SK-N-SH (cell line): Measurements from ENCODE around the gene PBX1. TPM values are rescaled to one million over a fixed set of nuclear protein-coding genes. Genes with fewer than 3 reads are reported as not detected.
A peak's percentile ranks its signal among the peaks of the same experiment; 100 is the strongest.

Experiments used
- CTCF ChIA-PET: fragments of 300-600, 350-600 bp; formaldehyde crosslinking; extraction: SDS; loops from one replicate; lab custom pipeline; 2021; lab: Yijun Ruan, JAX
- POLR2A ChIA-PET: fragments of 350-600 bp; sonication (Branson Sonifier 250); formaldehyde crosslinking; extraction: SDS; loops from one replicate; lab custom pipeline; 2020; ENCODE audit warnings: antibody characterized with exemption, inconsistent platforms; lab: Yijun Ruan, JAX
- DNase-seq: peaks from one replicate; pipeline ENCODE4 v3.0.0; 2012
- H2AFZ ChIP-seq: fragments of 200-600 bp; sonication (generic); 2 replicates; pipeline ENCODE4 v1.8.1; 2016; ENCODE audit warnings: antibody characterized with exemption, mild to moderate bottlenecking, low read depth
- H3F3A ChIP-seq: fragments of 200-600 bp; sonication (generic); replicated peaks from 2 replicates; pipeline ENCODE3; 2016; ENCODE audit warnings: antibody characterized with exemption, mild to moderate bottlenecking; ENCODE audit not compliant: insufficient read depth
- H3K27ac ChIP-seq, 2 experiments: fragments of 200-500 bp in 1 of 2; fragments of 200-600 bp in 1 of 2; sonication (Bioruptor generic) in 1 of 2; sonication (generic), shearing (Covaris generic) in 1 of 2; 2 replicates each; pipeline versions ENCODE4 v1.5.1 to v1.6.1; 2014 to 2016; ENCODE audit warnings: low read depth in 2 of 2, inconsistent platforms in 1 of 2, low read length in 1 of 2, mild to moderate bottlenecking in 1 of 2, mixed read lengths in 1 of 2
- H3K27me3 ChIP-seq: fragments of 200-600 bp; sonication (generic), shearing (Covaris generic); 2 replicates; pipeline ENCODE4 v1.6.1; 2016; ENCODE audit warnings: mixed run types; ENCODE audit not compliant: insufficient read depth
- H3K36me3 ChIP-seq, 2 experiments: fragments of 200-500 bp in 1 of 2; fragments of 200-600 bp in 1 of 2; sonication (Bioruptor generic) in 1 of 2; sonication (generic) in 1 of 2; replicated peaks in 1 of 2; 2 replicates each; pipeline versions ENCODE3 to v1.5.1; 2014 to 2016; ENCODE audit warnings: low read length in 1 of 2, mild to moderate bottlenecking in 1 of 2; ENCODE audit not compliant: insufficient read depth in 2 of 2, control insufficient read depth in 1 of 2
- H3K4me1 ChIP-seq, 2 experiments: fragments of 200-500 bp in 1 of 2; fragments of 200-600 bp in 1 of 2; sonication (Bioruptor generic) in 1 of 2; sonication (generic), shearing (Covaris generic) in 1 of 2; 2 replicates each; pipeline versions ENCODE4 v1.5.1 to v1.6.1; 2014 to 2016; ENCODE audit warnings: low read depth in 1 of 2, low read length in 1 of 2, mixed run types in 1 of 2; ENCODE audit not compliant: insufficient read depth in 2 of 2, control insufficient read depth in 1 of 2
- H3K4me2 ChIP-seq: fragments of 200-600 bp; sonication (generic), shearing (Covaris generic); 2 replicates; pipeline ENCODE4 v1.6.1; 2017; ENCODE audit warnings: mixed run types
- H3K4me3 ChIP-seq, 2 experiments: fragments of 200-500 bp in 1 of 2; fragments of 200-600 bp in 1 of 2; sonication (Bioruptor generic) in 1 of 2; sonication (generic), shearing (Covaris generic) in 1 of 2; 2 replicates each; pipeline versions ENCODE4 v1.5.1 to v1.8.1; 2014 to 2016; ENCODE audit warnings: low read depth in 2 of 2, inconsistent platforms in 1 of 2, low read length in 1 of 2, mild to moderate bottlenecking in 1 of 2, mixed read lengths in 1 of 2, moderate library complexity in 1 of 2
- H3K79me2 ChIP-seq: fragments of 200-600 bp; sonication (generic); 2 replicates; pipeline ENCODE4 v1.8.1; 2017; ENCODE audit warnings: mild to moderate bottlenecking; ENCODE audit not compliant: insufficient read depth
- H3K9ac ChIP-seq: fragments of 200-600 bp; sonication (generic); 2 replicates; pipeline ENCODE4 v1.6.1; 2017; ENCODE audit warnings: mixed run types
- H3K9me2 ChIP-seq: fragments of 200-600 bp; sonication (generic); 2 replicates; pipeline ENCODE4 v1.6.1; 2017; ENCODE audit warnings: mixed run types
- H3K9me3 ChIP-seq: fragments of 200-600 bp; sonication (generic); 2 replicates; pipeline ENCODE4 v1.6.1; 2017; ENCODE audit warnings: mixed run types, mild to moderate bottlenecking, moderate library complexity
- H4K20me1 ChIP-seq: fragments of 200-600 bp; sonication (generic); 2 replicates; pipeline ENCODE4 v1.6.1; 2017; ENCODE audit warnings: mild to moderate bottlenecking, mixed run types; ENCODE audit not compliant: insufficient read depth
- CHD2 ChIP-seq: fragments of 150-350 bp; IDR thresholded peaks from 2 replicates; pipeline ENCODE4 v1.6.1; 2018; ENCODE audit warnings: low read length; ENCODE audit not compliant: partially characterized antibody
- CTCF ChIP-seq: fragments of 200-600 bp; sonication (generic); IDR thresholded peaks from 2 replicates; pipeline ENCODE4 v1.6.1; 2017; ENCODE audit warnings: antibody characterized with exemption, mild to moderate bottlenecking, moderate library complexity
- FOSL2 ChIP-seq: IDR thresholded peaks from 2 replicates; pipeline ENCODE4 v1.4.0; 2012; ENCODE audit warnings: low read depth, mild to moderate bottlenecking, moderate library complexity, borderline replicate concordance
- FOXJ3 ChIP-seq: sonication (generic); formaldehyde crosslinking; IDR thresholded peaks from 2 replicates; pipeline ENCODE4 v1.5.1; 2020; ENCODE audit warnings: mild to moderate bottlenecking, missing genetic modification reagents
- GABPA ChIP-seq: IDR thresholded peaks from 2 replicates; pipeline ENCODE4 v1.4.0; 2012; ENCODE audit warnings: low read depth, mild to moderate bottlenecking
- GATA2 ChIP-seq: sonication (generic); formaldehyde crosslinking; IDR thresholded peaks from 2 replicates; pipeline ENCODE4 v1.5.0; 2020; ENCODE audit warnings: mild to moderate bottlenecking, missing genetic modification reagents
- MXI1 ChIP-seq: IDR thresholded peaks from 2 replicates; pipeline ENCODE4 v1.6.1; 2012; ENCODE audit warnings: mild to moderate bottlenecking, low read depth, low read length, improper control_type of control experiment
- NRF1 ChIP-seq: IDR thresholded peaks from 2 replicates; pipeline ENCODE4 v1.6.1; 2012; ENCODE audit warnings: low read depth, mild to moderate bottlenecking, low read length
- PBX3 ChIP-seq: IDR thresholded peaks from 2 replicates; pipeline ENCODE4; 2012
- RAD21 ChIP-seq: IDR thresholded peaks from 2 replicates; pipeline ENCODE4 v1.6.1; 2012; ENCODE audit warnings: mild to moderate bottlenecking, low read length
- RCOR1 ChIP-seq: fragments of 150-350 bp; IDR thresholded peaks from 2 replicates; pipeline ENCODE4 v1.6.1; 2017; ENCODE audit warnings: antibody characterized with exemption, low read length
- SIN3A ChIP-seq: IDR thresholded peaks from 2 replicates; pipeline ENCODE4 v1.6.1; 2012; ENCODE audit warnings: low read depth, mild to moderate bottlenecking, low read length, moderate library complexity, borderline replicate concordance
- SMC3 ChIP-seq: IDR thresholded peaks from 2 replicates; pipeline ENCODE4 v1.6.1; 2012; ENCODE audit warnings: low read depth, low read length, improper control_type of control experiment
- TCF12 ChIP-seq: IDR thresholded peaks from 2 replicates; pipeline ENCODE4 v1.4.0; 2012
- USF1 ChIP-seq: IDR thresholded peaks from 2 replicates; pipeline ENCODE4 v1.4.0; 2012; ENCODE audit warnings: low read depth, borderline replicate concordance
- WGBS: methylation state at CpG from one replicate; pipeline ENCODE4 v1.1.6; 2017; ENCODE audit warnings: low lambda C conversion rate; 5-methylcytosine and 5-hydroxymethylcytosine counted together
- polyA plus RNA-seq, 3 experiments: library from polyadenylated mRNA; depleted of rRNA; stranded (reverse); fragments of >200 nt; gene quantifications; 2 replicates each; pipeline ENCODE4 v1.2.3, GENCODE V29; 2012

The PBX1 gene
- polyA plus RNA-seq, 1 of the 3 experiments (the other 2 are of a cell fraction) = 27.0 TPM

- WGBS = 63% methylated on average over 5 of the region's 5 CpGs
- ChIA-PET CTCF (interaction anchor here (1.2 to 4.9 kb wide), 4 partner anchors 8 to 212 kb away, joined by 3 to 27 read pairs (median 4); no protein-coding TSS in a partner anchor), POLR2A (no interaction called here)
- no peak for DNase-seq
- H3K4me2 ChIP-seq = peak overlapping the region; percentile 44; the same call in 1 of the 2 replicates
- peak overlapping the region; percentile 93 to 96 for H3K27ac ChIP-seq
- peaks cover 31% of the 10 kb centered on the region for H3F3A ChIP-seq
- H3K4me1 ChIP-seq = peaks cover 40 to 46% of the 10 kb centered on the region in 2 experiments
- no peaks in the 10 kb centered on the region for H3K79me2 ChIP-seq
- peak; percentile 75 for TF ChIP-seq GATA2
- TF ChIP-seq SIN3A = no peak
- no peak overlapping the region for H3K9ac ChIP-seq
- no peak overlapping the region for H2AFZ ChIP-seq
- no peaks in the 10 kb centered on the region for H3K36me3 ChIP-seq
- no peaks in the 10 kb centered on the region for H3K9me3 ChIP-seq
- no peaks in the 10 kb centered on the region for H4K20me1 ChIP-seq
- H3K4me3 ChIP-seq = no peak overlapping the region
- no peaks in the 10 kb centered on the region for H3K27me3 ChIP-seq
- no peaks in the 10 kb centered on the region for H3K9me2 ChIP-seq
These were observed 214.1 kb downstream of the PBX1 start for GRCh38 chr1:164773102-164773501.

GRCh38 chr1:164774413-164774812 lies 215.4 kb downstream of the PBX1 start:
- 79% methylated on average over 4 of the region's 4 CpGs for WGBS
- Histone ChIP-seq H3K79me2 (no peaks in the 10 kb centered on the region), H3F3A (peaks cover 27% of the 10 kb centered on the region), H3K9me3 (no peaks in the 10 kb centered on the region), H3K4me2 (no peak overlapping the region), H3K9ac (no peak overlapping the region), H3K27me3 (no peaks in the 10 kb centered on the region), H3K9me2 (no peaks in the 10 kb centered on the region), H2AFZ (no peak overlapping the region), H4K20me1 (no peaks in the 10 kb centered on the region), H3K27ac (peak overlapping the region in 1 of 2 experiments; percentile 64; a peak in 2 of 4 replicates), H3K4me1 (peaks cover 35 to 46% of the 10 kb centered on the region in 2 experiments), H3K4me3 (no peak overlapping the region), H3K36me3 (no peaks in the 10 kb centered on the region)
- DNase-seq = no peak
- CTCF ChIA-PET = interaction anchor here (0.6 to 4.9 kb wide), 7 partner anchors 9 to 213 kb away, joined by 3 to 27 read pairs (median 3); no protein-coding TSS in a partner anchor
- TF ChIP-seq SMC3 = no peak
- POLR2A ChIA-PET = no interaction called here

- CTCF ChIA-PET = interaction anchor here (0.6 to 4.9 kb wide), 8 partner anchors 11 to 298 kb away, joined by 3 to 27 read pairs (median 4); no protein-coding TSS in a partner anchor
- 77% methylated on average over 16 of the region's 16 CpGs for WGBS
- TF ChIP-seq GATA2 (peak; percentile 95), FOSL2 (no peak), CHD2 (peak; percentile 71), GABPA (no peak), RAD21 (peak; percentile 38), TCF12 (peak; percentile 5; the same call in 1 of the 2 replicates), USF1 (no peak), CTCF (no peak), MXI1 (0 out of 2 replicates have a peak, but pooled peaks have one; percentile 40), FOXJ3 (CRISPR knock-in tag) (peak; percentile 91), RCOR1 (peak; percentile 79; the same call in 1 of the 2 replicates), PBX3 (no peak), NRF1 (no peak)
These were observed 216.1 kb downstream of the PBX1 start for GRCh38 chr1:164774819-164775654.

More at GRCh38 chr1:164774819-164775654, 216.1 kb downstream of the PBX1 start:
- Histone ChIP-seq H3K4me2 (no peak overlapping the region), H3K9me2 (no peaks in the 10 kb centered on the region), H3K27me3 (no peaks in the 10 kb centered on the region), H3F3A (peaks cover 27% of the 10 kb centered on the region), H3K79me2 (no peaks in the 10 kb centered on the region), H3K9ac (no peak overlapping the region), H4K20me1 (no peaks in the 10 kb centered on the region), H3K4me3 (no peak overlapping the region), H3K27ac (peak overlapping the region in 1 of 2 experiments; percentile 64; a peak in 2 of 4 replicates), H2AFZ (no peak overlapping the region), H3K36me3 (no peaks in the 10 kb centered on the region), H3K4me1 (peaks cover 35 to 46% of the 10 kb centered on the region in 2 experiments), H3K9me3 (no peaks in the 10 kb centered on the region)
- POLR2A ChIA-PET = interaction anchor here (0.7 kb wide), 1 partner anchor 63 kb away, joined by 3 read pairs; no protein-coding TSS in a partner anchor
- DNase-seq = peak; percentile 65
